GM12874 (cell line): Measurements from ENCODE around the gene KIAA0753.

ENCODE experiments used
- CTCF ChIP-seq: IDR thresholded peaks from 2 replicates; pipeline ENCODE4 v1.5.1; 2011; ENCODE audit warnings: low read depth, mild to moderate bottlenecking, control low read depth, low read length, moderate library complexity; ENCODE audit not compliant: insufficient read depth

KIAA0753 gene

DNA sequence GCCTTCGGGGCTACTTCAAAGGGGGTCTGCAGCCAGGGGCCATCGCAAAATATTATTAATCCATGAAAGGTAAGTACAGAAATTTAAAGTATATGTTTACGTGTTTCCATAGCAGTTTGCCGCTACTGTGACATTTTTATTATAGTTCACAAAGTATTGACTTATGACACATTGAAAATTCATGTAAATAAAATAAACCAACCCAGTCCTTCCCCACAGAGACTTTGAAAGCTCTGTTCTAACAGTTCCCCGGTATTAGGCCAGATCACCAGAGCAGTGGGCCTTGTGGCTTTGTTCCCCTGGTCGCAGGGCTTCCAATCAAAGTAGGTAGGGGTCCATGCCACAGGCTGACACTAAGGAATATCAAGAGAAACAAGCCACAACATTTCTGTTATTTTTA is 13.9 kb downstream of the KIAA0753 start:
- no peak for TF ChIP-seq CTCF

DNA sequence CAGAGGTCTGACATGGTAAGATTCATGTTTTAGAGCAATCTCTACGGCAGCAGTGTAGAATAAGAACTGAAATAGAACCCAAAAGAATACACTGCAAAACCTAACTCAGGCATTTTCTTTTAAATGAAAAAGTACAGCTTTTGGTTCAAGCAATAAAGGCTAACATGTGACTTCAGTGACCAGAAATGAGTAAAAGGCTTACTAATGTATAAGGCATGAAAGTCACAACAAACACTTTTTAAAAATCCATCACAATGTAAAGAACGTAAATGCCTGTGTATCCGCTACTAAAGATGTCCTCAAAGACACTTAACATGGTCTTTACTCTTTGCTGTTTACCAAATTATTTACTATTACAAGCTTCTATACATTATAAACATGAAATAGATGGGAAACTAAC is 16.6 kb downstream of the KIAA0753 start:
- TF ChIP-seq CTCF: no peak

GRCh38 chr17:6611231-6611630 is 29.3 kb downstream of the KIAA0753 start:
- no peak for TF ChIP-seq CTCF

DNA sequence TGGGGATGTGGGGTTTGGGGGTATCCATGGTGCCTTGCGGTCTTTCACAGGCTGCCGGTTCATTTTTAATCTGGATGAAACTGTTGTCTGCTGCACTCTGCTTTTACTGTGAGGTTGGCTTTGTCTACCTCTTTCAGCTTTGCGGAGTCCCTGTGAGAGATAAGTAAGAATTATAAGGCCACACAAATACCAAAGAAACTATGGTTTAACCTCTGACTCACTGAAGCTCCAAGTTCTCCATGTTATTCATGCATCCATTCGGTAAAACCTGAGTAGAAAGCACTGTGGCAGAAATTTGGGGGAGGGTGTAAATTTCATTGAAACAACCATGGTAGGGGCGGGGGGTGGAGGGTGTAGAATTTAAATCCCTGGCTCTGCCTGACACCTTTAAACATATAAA is 30.5 kb downstream of the KIAA0753 start:
- no peak for TF ChIP-seq CTCF

DNA sequence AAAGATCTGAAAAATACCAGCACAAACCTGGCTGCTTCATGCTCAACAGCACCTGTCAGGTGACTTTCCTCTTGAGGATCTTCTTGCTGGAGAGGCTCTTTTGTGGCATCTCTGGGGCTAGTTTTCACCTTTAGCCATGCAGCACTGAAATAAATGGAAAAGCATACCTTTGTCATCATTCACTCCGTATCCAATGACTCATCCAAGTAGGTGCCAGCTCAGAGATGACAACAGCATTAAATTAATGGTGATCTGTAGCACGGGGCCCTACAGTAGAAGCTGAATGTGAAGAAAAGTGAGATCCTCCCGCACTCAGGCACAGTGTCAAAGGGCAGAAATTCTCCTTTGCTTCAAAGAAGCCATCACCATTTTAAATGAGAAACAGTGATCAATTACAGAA is 32.2 kb downstream of the KIAA0753 start:
- TF ChIP-seq CTCF: no peak

GRCh38 chr17:6605142-6605541 is 35.4 kb downstream of the KIAA0753 start:
- no peak for TF ChIP-seq CTCF

GRCh38 chr17:6603744-6604325 is 36.7 kb downstream of the KIAA0753 start:
- no peak for TF ChIP-seq CTCF
